ENCODE data around the gene SDR42E1.

- TF ChIP-seq, protein P1, sequence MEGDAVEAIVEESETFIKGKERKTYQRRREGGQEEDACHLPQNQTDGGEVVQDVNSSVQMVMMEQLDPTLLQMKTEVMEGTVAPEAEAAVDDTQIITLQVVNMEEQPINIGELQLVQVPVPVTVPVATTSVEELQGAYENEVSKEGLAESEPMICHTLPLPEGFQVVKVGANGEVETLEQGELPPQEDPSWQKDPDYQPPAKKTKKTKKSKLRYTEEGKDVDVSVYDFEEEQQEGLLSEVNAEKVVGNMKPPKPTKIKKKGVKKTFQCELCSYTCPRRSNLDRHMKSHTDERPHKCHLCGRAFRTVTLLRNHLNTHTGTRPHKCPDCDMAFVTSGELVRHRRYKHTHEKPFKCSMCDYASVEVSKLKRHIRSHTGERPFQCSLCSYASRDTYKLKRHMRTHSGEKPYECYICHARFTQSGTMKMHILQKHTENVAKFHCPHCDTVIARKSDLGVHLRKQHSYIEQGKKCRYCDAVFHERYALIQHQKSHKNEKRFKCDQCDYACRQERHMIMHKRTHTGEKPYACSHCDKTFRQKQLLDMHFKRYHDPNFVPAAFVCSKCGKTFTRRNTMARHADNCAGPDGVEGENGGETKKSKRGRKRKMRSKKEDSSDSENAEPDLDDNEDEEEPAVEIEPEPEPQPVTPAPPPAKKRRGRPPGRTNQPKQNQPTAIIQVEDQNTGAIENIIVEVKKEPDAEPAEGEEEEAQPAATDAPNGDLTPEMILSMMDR (IDR thresholded peaks at IDR 0.05): no peak
- no peak for TF ChIP-seq POLR2A (IDR thresholded peaks at IDR 0.05)
Observed at GRCh38 chr16:82047374-82047773, 36.1 kb upstream of the SDR42E1 start.

All from tibial nerve (tissue), 3 donors.